CD4-positive, alpha-beta T cell treated with Interleukin-17A for 1 hour (primary cell): ENCODE measurements around the gene SDF2L1.
"Not testable (repeated sequence)": the region's sequence is repeated elsewhere in the genome, so short reads cannot be mapped to it uniquely, and the experiment has no call there.

ENCODE experiments used
- DNase-seq: peaks from one replicate; pipeline ENCODE4 v3.0.0-alpha.2; 2020

Gene SDF2L1, protein sequence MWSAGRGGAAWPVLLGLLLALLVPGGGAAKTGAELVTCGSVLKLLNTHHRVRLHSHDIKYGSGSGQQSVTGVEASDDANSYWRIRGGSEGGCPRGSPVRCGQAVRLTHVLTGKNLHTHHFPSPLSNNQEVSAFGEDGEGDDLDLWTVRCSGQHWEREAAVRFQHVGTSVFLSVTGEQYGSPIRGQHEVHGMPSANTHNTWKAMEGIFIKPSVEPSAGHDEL

DNA sequence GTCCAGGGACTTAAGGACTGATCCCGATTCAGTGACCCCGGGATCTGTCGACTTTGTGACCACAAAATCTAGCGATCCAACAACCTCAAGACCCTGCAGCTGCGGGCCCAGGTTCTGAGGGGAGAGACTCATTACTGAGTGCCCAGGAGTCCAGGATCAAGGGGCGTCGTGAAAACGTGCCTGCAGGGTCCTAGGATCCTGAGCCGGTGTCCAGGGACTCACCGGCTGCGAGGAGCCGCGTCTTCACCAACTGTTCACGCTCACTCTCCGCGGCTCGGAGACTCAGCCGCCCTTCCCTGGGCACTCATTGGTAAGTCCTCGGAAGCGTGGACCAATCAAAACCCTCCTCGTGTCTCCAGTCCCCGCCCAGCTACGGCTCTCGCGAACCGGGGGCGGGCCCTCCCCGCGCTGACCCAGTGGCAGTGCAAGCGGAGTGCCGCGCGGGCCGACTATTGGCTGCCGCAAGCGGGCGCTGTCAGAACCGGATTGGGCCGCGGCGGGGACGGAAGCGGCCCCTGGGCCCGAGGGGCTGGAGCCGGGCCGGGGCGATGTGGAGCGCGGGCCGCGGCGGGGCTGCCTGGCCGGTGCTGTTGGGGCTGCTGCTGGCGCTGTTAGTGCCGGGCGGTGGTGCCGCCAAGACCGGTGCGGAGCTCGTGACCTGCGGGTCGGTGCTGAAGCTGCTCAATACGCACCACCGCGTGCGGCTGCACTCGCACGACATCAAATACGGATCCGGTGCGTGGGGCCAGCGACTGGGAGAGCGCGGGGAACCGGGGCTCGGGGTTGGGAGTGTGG is at the start of gene SDF2L1:
SDF2L1 (plus strand) TSS at position 514 of the 795 bp plus-strand sequence; CDS start at position 549, 35 bp downstream.
- DNase-seq = peak; percentile 99

DNA sequence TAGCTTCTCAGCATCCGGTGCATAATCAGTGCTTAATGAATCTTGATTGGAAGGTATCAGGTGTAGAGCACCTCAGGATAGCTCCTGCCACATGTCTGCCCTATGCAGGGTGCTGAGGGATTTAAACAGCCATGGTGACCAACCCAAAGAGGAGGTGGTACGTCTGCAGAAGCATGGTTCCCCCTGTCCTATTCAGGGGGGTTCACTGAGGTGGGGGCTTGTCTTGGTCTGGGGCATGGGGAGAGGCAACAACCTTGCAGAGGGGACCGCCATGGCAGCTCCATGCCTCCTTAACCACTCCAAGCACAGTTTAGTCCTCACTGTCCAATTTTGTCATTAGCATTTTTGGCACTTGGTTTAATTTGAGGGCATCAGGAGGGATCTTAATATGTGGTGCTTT is 49.7 kb upstream of the SDF2L1 start:
- no peak for DNase-seq

DNA sequence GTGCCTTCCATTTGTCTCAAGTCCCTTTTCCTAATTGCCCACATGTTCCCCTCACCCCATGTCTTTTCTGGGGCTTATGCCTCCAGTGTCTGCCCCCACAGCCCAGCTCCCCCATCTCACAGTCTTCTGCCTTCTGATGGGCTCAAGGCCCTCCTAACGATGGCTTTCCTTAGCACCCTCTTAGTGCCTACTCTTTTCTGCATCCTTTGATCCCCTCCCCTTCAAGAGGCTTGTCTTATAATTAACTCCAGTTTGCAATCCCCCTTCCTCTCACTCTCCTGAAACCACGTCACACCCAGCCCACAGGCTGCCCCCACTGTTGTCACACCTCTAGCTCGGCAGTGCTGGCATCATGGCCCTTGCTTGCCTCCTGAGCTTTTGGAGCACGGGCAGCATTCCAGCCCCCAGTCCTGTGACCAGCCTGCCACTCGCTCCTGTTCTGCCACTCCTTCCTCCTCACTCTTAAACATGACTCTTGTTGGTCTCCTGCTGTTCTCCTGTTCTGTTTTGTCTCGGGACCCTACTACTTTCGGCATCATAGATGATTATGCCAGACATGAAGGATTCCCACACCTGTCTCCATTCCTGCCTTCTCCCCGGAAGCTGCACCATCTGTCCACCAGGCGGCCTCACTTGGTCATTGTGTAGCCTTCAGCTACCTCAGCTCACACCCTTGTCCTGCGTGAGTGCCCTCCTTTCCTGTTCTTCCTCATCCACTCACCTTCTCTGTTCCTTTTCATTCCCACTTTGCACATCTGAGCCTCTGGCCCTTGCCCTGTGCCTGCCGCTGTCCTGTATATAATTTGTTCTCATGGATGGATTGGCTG is 48.5 kb upstream of the SDF2L1 start:
- no peak for DNase-seq

DNA sequence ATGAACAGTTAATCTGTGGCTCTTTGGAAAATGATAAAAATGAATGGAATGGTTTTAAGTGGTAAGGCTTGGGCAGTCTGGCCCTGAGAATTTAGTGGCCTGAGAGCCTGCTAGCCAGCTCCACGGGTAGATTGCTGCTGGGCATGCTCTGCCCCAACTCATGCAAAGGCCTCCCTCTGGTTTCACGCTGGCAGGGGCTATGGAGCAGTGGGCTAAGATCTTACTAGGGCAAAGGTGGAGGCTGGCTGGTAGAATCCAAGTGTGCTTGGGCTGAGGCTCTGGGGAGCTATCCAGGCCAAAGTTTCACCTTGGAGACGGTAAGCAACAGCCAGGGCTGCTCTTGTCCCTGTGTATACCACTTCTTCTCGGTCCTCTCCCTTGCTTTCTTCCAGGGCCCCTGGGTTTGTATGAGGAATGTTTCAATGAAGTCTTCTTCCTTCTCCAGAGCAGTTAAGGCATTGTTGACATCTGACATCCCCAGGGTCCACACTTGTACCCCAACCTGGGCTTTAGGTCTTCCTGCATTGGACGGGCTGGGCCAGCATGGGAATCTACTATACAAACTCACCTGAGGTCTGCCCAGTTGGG is 47.1 kb upstream of the SDF2L1 start:
- no peak for DNase-seq

DNA sequence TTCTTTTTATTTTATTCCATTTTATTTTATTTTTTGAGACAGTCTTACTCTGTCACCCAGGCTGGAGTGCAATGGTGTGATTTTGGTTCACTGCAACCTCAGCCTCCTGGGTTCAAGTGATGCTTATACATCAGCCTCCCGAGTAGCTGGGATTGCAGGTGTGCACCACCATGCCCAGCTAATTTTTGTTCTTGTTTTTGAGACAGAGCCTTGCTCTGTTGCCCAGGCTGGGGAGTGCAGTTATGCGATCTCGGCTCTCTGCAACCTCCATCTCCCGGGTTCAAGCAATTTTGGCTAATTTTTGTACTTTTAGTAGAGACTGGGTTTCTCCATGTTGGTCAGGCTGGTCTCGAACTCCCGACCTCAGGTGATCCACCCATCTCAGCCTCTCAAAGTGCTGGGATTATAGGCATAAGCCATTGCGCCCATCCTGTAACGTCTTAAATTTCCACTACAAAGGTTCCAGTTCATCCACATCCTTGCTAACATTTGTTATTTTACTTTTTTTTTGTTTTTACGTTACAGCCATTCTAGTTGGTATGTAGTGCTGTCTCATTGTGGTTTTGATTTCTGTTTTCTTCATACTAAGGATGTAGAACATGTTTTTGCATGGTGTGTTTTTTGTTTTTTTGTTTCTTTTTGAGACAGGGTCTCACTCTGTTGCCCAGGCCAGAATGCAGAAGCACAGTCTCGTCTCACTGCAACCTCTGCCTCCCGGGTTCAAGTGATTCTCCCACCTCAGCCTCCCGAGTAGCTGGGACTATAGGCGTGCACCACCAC is 45.6 kb upstream of the SDF2L1 start:
- DNase-seq = not testable (repeated sequence)

DNA sequence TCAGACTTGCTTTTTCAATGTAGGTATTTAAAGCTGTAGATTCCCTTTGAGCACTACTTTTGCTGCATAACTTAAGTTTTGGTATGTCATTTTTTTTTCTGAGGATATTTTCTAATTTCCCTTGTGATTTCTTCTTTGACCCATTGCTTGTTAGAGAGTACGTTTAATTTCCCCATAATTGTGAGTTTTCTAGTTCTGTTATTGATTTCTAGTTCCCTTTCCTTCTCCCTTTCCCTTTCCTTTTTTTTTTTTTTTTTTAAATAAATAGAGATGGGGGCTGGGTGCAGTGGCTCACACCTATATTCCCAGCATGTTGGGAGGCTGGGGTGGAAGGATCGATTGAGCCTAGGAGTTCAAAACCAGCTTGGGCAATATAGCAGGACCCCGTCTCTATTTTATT is 43.8 kb upstream of the SDF2L1 start:
- no peak for DNase-seq

DNA sequence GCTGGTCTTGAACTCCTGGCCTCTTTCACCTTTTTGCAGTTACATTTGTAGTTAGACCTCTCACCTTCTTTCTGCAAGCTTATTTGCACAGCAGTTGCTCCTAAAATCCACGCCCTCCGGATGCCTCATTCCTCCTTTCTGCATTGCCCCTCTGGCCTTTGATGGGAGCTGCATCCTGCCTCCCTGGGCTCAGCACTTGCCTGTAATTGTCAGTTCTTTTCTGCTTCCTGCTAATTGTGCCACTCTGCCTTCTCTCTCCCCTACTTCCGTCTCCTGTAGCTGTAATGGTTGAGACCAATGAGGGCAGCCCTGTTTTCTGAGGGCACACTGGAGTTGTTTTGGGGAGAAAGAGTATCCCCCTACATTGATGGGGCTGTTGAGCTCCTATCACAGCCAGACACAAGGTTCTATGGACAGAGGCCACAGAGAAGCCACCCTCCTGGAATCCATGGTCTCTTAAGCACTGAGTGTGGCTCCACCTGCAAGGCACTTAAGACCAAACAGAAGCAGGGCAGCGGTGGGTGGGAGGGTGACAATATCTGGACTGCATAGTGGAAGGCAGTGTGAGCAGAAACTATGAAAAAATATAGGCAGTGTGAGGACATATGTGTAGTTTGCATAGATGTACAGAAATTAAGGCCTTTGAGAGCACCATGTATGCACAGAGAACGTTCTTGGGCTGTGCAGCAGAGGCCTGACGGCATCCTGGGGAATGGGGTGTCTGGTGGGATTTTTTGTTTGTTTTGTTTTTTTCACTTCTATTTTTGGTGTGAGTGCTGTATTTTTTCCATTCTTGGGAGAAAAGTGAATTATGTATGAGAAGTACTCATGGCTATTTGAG is 42.8 kb upstream of the SDF2L1 start:
- DNase-seq = no peak

DNA sequence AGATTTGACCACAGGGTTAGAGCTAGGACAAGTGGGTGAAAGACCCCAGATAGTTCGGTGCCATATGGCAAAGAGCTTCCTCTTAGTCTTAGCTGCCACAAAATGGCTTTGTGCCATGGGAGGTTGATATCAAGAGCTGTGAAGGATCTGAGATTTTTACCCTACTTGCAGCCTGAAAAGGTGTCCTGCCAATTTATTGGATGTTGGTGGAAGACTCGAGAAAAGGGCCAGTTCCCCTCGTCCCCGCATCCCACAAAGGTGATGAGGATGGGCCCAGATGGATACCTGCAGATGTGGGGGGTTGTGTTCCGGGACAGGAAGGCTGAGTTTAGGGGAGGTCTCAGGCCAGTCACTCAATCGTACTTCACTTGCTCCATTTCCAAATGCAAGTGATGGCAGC is 39.5 kb upstream of the SDF2L1 start:
- no peak for DNase-seq

DNA sequence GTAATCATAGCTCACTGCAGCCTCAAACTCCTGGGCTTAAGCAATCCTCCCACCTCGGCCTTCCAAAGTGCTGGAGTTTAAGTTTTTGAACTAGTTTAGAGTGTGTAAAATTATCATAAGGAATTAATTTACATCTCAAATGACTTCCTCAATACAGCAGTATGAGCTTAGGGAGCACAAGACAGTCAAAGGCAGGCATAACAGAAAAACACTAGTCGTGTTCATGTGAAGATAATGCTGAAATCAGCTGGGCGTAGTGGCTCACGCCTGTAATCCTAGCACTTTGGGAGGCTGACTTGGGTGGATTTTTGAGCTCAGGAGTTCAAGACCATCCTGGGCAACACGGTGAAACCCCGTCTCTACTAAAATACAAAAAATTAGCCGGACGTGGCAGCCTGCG is 38.1 kb upstream of the SDF2L1 start:
- DNase-seq = no peak

DNA sequence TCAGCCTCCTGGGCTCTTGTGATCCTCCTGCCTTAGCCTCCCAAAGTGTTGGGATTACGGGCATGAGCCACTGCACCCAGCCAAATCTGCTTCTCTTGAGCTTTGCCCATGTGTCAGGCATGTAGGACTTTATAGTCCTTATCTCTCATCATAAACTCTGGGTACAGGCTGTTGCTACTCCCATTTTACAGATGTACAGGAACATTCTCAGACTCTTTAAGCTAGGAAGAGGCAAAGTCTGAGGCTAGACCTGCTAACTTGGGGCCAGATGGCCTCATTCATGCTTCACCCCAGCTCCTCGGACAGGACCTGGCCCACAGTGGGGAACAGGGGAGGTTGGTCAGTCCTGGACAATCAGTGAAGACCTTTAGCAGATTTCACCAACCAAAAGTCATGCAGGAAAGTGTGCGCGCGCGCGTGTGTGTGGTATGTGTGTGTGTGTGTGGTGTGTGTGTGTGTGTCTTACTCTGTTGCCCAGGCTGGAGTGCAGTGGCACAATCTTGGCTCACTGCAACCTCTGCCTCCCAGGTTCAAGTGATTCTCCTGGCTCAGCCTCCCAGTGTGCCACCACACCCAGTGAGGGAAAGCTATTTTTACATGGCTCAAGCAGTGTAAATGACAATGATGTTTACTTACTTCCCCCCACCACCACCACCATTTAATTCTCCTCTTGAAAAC is 36.1 kb upstream of the SDF2L1 start:
- DNase-seq = no peak

DNA sequence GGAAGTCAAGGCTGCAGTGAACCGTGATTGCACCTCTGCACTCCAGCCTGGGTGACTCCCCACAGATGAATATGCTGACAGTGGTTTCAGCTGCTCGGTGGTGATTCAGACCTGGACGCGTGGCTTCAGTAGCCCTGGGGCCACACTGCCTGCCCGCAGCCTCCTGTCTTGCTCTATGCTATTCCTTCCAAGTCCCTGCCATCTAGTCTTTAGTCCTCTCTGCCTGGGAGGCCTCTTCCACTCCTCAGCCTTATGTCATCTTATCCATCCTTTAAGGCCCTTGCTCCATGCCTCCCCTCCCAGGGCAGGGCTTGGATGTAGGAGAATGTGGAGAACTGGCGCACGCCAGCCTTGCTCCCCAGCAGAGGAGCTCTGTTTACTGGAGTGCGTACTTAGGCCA is 35.3 kb upstream of the SDF2L1 start:
- DNase-seq = no peak

DNA sequence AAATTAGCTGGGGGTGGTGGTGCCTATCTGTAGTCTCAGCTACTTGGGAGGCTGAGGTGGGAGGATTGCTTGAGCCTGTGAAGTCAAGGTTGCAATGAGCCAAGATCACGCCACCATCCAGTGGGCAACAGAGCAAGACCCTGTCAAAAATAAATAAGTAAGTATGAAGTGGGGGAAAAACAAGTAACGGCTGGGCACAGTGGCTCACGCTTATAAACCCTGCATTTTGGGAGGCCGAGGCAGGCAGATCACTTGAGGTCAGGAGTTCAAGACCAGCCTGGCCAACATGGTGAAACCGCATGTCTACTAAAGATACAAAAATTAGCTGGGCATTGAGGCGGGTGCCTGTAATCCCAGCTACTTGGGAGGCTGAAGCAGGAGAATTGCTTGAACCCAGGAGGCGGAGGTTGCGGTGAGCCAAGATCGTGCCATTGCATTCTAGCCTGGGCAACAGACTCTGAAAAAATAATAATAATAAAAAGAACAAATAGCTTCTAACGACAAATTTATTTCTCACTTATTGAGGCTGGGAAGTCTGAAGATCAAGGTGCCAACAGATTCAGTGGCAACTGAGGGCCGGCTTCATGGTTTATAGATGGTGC is 32.4 kb upstream of the SDF2L1 start:
- not testable (repeated sequence) for DNase-seq

DNA sequence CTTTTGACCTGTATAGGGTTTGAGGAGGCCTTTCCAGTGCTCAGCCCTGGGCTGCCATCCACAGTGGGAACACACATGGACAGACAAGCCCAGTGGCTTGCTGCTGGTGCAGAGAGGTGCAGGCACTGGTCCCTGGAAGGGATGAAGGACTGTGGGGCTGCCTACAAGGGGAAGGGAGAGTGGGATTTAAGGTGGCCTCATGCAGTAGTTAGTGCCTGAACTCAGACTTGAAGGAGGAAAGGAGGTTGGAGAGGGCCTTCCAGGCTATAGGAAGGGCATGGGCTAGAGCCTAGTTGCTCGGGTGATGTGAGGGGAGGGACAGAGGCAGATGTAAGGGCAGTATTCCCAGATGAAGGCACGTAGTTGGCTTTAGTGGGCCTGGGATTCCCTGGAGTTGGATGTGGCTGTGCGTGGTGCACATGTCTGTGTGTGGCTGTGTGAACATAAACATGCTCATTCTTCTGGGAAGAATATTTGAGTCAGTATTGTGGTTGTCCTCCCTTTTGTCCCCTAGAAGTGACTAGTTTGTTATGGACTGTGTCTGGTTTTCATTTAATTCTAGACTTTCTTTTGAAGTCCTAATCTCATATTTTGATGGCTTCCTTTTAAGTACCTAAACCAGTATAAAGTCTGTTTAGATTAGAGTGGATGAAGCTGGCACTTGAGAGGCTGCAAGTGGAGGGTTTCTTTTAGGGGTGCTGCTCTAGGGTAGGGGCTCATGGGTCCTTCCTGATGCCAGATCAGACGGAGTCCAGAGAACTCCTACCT is 30.7 kb upstream of the SDF2L1 start:
- no peak for DNase-seq

DNA sequence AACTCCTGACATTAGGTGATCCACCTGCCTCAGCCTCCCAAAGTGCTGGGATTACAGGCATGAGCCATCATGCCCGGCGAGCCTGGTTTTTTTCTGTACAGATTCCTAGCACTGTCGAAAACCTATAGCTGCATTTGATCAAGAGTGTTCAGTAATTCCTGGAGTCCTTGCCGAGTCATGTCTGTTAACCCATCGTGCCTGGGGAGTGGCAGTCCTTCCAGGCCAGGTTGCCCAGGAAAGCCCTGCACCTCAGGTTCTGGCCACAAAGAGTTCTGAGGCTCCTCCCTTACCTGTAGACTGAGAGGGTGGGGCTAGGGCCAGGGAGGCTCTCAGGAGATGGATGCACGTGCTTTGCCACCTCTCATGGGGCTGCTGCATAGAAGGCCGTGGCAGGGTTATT is 29.2 kb upstream of the SDF2L1 start:
- no peak for DNase-seq

DNA sequence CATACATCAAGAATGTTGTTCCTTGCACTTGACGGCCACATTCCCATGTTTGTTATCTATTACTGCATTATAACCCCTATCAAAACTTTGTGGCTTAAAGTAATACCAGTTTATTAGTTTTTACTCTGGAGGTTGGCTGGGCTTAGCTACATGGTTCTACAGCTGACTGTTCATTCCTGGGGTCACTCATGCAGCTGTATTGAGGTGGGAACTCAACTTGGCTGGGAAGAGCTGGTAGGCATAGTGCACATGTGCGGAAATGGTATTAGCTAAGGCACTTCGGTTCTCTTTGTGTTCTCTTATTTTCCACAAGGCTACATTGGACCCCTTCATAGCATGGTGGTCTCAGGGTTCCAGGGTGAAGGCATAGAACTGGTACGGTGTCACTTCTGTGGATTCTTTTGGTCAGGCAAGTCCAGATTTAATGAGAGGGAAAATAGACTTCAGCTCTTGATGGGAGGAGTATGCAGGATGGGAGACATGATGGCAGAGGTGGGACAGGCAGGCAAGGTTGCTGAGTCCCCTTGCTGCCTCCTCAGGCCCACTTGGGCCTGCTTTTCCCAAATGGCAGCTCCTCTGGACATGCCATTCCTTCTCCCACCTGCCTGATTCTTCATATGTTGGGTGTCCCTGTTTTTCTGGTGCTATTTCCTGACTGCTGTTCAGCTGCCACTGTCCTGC is 28.4 kb upstream of the SDF2L1 start:
- DNase-seq = no peak

DNA sequence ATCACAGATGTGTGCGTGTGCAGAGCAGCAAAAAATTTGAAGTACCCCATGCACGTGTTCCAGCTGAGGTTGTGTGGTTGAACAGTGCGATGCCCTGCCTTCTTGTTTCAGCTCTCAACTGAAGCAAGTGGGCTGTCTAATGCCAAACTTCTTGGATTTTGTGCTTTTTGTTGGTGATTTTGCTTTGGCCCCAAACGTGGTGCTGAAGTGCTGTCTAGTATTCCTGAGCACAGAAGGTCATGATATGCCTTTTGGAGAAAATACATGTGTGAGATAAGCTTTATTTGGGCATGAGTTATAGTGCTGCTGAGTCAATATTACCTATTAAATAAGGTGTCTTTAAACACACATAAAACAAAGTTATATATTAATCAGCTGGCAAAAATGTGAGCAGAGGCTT is 26.4 kb upstream of the SDF2L1 start:
- DNase-seq = no peak

DNA sequence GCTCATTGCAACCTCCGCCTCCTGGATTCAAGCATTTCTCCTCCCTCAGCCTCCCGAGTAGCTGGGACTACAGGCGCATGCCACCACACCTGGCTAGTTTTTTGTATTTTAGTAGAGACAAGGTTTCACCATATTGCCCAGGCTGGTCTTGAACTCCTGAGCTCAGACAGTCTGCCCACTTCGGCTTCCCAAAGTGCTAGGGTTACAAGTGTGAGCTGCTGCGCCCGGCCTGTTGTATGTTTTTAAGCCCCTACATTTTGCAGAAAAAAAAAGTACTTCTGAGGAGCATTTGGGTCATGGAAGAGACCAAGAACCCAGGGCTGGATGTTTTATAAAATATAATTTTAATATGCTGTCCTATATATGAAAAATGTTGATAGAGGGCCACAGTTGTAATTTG is 24.8 kb upstream of the SDF2L1 start:
- DNase-seq = not testable (repeated sequence)

DNA sequence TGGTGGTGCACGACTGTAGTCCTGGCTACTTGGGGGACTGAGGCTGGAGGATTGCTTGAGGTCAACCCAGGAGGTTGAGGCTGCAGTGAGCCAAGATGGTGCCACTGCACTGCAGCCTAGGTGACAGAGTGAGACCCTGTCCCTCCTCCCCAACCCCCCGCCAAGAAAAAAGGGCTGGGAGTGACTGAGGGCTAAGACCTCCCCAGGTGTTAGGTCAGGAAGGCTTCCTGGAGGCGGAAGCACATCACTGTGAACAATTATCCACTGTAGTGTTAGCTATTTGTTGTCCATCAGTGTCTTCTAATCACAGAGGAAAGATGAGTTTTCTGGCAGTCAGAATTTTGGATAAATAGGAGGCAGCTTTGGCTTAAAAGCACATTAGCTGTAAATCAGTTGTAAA is 21.1 kb upstream of the SDF2L1 start:
- DNase-seq = no peak
